IMR-90 (cell line): ENCODE results near the gene BRD4.

Experiments used
- BHLHE40 ChIP-seq: fragments of 150-350 bp; IDR thresholded peaks from 2 replicates; pipeline ENCODE4 v1.6.1; 2016; ENCODE audit warnings: mild to moderate bottlenecking, low read depth, low read length
- CEBPB ChIP-seq: IDR thresholded peaks from 2 replicates; pipeline ENCODE4 v1.6.1; 2012; ENCODE audit warnings: low read depth, low read length, improper control_type of control experiment
- MAFK ChIP-seq: IDR thresholded peaks from 2 replicates; pipeline ENCODE4 v1.6.1; 2012; ENCODE audit warnings: low read depth, low read length, improper control_type of control experiment
- MAZ ChIP-seq: IDR thresholded peaks from 2 replicates; pipeline ENCODE4 v1.6.1; 2012; ENCODE audit warnings: low read depth, mild to moderate bottlenecking, low read length, improper control_type of control experiment, moderate library complexity, borderline replicate concordance
- POLR2A ChIP-seq: IDR thresholded peaks from 2 replicates; pipeline ENCODE4 v1.6.1; 2012; ENCODE audit warnings: mild to moderate bottlenecking, low read depth, low read length
- RAD21 ChIP-seq: IDR thresholded peaks from 2 replicates; pipeline ENCODE4 v1.6.1; 2012; ENCODE audit warnings: low read length, improper control_type of control experiment
- RCOR1 ChIP-seq: IDR thresholded peaks from 2 replicates; pipeline ENCODE4 v1.6.1; 2012; ENCODE audit warnings: mild to moderate bottlenecking, low read length, improper control_type of control experiment; ENCODE audit not compliant: insufficient replicate concordance
- TF ChIP-seq, protein P1 (sequence below): conservative IDR thresholded peaks from 2 replicates; pipeline ENCODE4 v1.5.1; 2012; ENCODE audit warnings: mild to moderate bottlenecking, low read depth, low read length, improper control_type of control experiment

- TF ChIP-seq, protein P1, sequence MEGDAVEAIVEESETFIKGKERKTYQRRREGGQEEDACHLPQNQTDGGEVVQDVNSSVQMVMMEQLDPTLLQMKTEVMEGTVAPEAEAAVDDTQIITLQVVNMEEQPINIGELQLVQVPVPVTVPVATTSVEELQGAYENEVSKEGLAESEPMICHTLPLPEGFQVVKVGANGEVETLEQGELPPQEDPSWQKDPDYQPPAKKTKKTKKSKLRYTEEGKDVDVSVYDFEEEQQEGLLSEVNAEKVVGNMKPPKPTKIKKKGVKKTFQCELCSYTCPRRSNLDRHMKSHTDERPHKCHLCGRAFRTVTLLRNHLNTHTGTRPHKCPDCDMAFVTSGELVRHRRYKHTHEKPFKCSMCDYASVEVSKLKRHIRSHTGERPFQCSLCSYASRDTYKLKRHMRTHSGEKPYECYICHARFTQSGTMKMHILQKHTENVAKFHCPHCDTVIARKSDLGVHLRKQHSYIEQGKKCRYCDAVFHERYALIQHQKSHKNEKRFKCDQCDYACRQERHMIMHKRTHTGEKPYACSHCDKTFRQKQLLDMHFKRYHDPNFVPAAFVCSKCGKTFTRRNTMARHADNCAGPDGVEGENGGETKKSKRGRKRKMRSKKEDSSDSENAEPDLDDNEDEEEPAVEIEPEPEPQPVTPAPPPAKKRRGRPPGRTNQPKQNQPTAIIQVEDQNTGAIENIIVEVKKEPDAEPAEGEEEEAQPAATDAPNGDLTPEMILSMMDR = no peak
- TF ChIP-seq MAZ = no peak
- TF ChIP-seq CEBPB = no peak
- no peak for TF ChIP-seq POLR2A
- TF ChIP-seq BHLHE40 = no peak
- no peak for TF ChIP-seq MAFK
- TF ChIP-seq RCOR1 = no peak
- TF ChIP-seq RAD21 = no peak
Observed at GRCh38 chr19:15268192-15268927, 64.0 kb downstream of the BRD4 start.
